GM12891 (cell line): Measurements from ENCODE around the gene TNS1.

Source experiments
- POLR2A ChIP-seq: IDR thresholded peaks from 2 replicates; pipeline ENCODE4 v1.6.1; 2011; ENCODE audit warnings: low read depth, low read length, control low read depth
- POLR2AphosphoS5 ChIP-seq: IDR thresholded peaks from 2 replicates; pipeline ENCODE4 v1.6.1; 2011; ENCODE audit warnings: low read depth, low read length, control low read depth
- POU2F2 ChIP-seq: IDR thresholded peaks from 2 replicates; pipeline ENCODE4 v1.6.1; 2011; ENCODE audit warnings: low read depth, mild to moderate bottlenecking, control low read depth, low read length, moderate library complexity
- SPI1 ChIP-seq: IDR thresholded peaks from 2 replicates; pipeline ENCODE4 v1.6.1; 2011; ENCODE audit warnings: low read depth, low read length, control low read depth
- TAF1 ChIP-seq: IDR thresholded peaks from 2 replicates; pipeline ENCODE4 v1.6.1; 2011; ENCODE audit warnings: low read depth, low read length, control low read depth

DNA sequence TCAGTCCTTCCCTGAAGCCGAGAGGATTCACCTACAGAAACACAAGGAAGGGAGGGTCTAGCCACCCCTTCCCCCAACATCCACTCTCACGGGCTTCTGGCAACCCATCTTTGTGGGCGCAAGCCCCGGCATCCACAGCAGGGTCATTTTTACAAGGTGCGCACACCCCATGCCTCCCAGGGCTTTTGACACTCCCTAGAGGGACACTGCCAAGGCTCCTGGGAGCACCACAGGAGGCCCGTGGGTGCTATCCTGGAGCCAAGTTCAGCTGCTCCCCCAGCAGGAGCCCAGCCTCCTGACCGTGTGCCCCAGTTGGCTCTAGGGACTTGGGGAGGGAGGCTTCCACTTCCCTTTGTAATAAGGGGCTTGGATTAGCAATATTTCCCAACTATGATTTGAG is 251.6 kb downstream of the TNS1 start:
- no peak for TF ChIP-seq POLR2A
- no peak for TF ChIP-seq POLR2AphosphoS5
- TF ChIP-seq SPI1 = no peak
- TF ChIP-seq TAF1 = no peak
- TF ChIP-seq POU2F2 = no peak
